ENCODE data around the gene RASA2. TPM values are rescaled to one million over a fixed set of nuclear protein-coding genes. Genes with fewer than 3 reads are reported as not detected.

Gene RASA2
- total RNA-seq, 3 donors from 2014 or later: 15.5 to 22.5 (median 21.7) TPM

DNA sequence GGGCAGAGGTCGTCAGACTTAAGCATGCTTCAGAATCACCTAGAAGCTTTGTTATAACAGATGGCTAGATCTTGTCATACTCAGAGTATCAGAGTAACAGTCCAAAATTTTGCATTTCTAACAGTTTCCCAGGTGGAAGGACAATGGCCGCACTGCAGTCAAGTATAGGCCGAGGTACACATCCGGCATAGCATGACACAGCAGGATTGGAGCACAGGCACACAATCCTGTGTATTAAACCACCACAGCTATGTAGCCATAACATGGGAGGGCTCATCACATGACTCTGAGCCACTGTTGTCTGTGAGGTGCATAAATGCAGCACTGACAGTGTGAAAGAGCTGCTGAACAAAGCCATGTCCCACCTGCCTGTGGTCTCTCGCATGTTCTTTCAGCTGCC is 165.5 kb downstream of the RASA2 start:
- ATAC-seq: no peak
- Histone ChIP-seq H3K9me3 (no peaks in the 10 kb centered on the region), H3K4me3 (no peak overlapping the region), H3K36me3 (ENCODE audit: low read depth) (no peaks in the 10 kb centered on the region), H3K4me1 (ENCODE audit: low read depth) (no peaks in the 10 kb centered on the region)
- TF ChIP-seq, protein P1, sequence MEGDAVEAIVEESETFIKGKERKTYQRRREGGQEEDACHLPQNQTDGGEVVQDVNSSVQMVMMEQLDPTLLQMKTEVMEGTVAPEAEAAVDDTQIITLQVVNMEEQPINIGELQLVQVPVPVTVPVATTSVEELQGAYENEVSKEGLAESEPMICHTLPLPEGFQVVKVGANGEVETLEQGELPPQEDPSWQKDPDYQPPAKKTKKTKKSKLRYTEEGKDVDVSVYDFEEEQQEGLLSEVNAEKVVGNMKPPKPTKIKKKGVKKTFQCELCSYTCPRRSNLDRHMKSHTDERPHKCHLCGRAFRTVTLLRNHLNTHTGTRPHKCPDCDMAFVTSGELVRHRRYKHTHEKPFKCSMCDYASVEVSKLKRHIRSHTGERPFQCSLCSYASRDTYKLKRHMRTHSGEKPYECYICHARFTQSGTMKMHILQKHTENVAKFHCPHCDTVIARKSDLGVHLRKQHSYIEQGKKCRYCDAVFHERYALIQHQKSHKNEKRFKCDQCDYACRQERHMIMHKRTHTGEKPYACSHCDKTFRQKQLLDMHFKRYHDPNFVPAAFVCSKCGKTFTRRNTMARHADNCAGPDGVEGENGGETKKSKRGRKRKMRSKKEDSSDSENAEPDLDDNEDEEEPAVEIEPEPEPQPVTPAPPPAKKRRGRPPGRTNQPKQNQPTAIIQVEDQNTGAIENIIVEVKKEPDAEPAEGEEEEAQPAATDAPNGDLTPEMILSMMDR (IDR thresholded peaks at IDR 0.05): no peak
- DNase-seq: no peak
- intact Hi-C loops (cut with DNase I, micrococcal nuclease): no loop called here

DNA sequence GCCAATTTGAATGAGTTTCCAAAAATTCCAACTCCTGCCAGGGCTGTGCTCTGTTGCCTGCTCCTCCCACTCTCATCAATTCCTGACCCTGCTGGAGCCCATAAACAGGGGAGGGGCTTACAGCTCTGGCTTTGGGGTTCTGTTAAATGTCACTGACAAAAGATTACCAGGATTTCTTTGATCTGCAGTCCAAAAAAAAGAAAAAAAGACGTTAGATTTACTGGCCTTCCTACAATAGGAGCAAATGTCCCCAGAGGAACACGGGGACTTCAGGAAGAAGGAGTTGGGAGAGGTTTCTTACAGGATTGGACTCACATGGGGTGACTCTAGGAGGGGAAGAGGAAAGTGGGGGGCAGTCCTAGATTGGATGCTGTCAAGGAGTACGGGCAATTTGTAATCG is 167.0 kb downstream of the RASA2 start:
- no peaks in the 10 kb centered on the region for H3K4me1 ChIP-seq (ENCODE audit: low read depth)
- no peaks in the 10 kb centered on the region for H3K9me3 ChIP-seq
- no peak overlapping the region for H3K4me3 ChIP-seq
- TF ChIP-seq, protein P1 (IDR thresholded peaks at IDR 0.05): no peak
- no peaks in the 10 kb centered on the region for H3K36me3 ChIP-seq (ENCODE audit: low read depth)
- ATAC-seq: no peak
- intact Hi-C loops (cut with DNase I, micrococcal nuclease): no loop called here
- no peak for DNase-seq

GRCh38 chr3:141655801-141656200 is 169.0 kb downstream of the RASA2 start:
- DNase-seq (no peak), ATAC-seq (no peak)
- peaks cover 9% of the 10 kb centered on the region for H3K4me1 ChIP-seq (ENCODE audit: low read depth)
- intact Hi-C loops (cut with DNase I, micrococcal nuclease): no loop called here
- no peak overlapping the region for H3K4me3 ChIP-seq
- TF ChIP-seq, protein P1 (IDR thresholded peaks at IDR 0.05): no peak
- H3K36me3 ChIP-seq (ENCODE audit: low read depth): no peaks in the 10 kb centered on the region
- no peaks in the 10 kb centered on the region for H3K9me3 ChIP-seq

- no peak for ATAC-seq
- Histone ChIP-seq H3K9me3 (no peaks in the 10 kb centered on the region), H3K4me1 (ENCODE audit: low read depth) (peaks cover 9% of the 10 kb centered on the region), H3K36me3 (ENCODE audit: low read depth) (no peaks in the 10 kb centered on the region), H3K4me3 (no peak overlapping the region)
- DNase-seq: no peak
- intact Hi-C loops (cut with DNase I, micrococcal nuclease): no loop called here
- TF ChIP-seq, protein P1 (IDR thresholded peaks at IDR 0.05): no peak
Measured at GRCh38 chr3:141656771-141657170, 169.9 kb downstream of the RASA2 start.

DNA sequence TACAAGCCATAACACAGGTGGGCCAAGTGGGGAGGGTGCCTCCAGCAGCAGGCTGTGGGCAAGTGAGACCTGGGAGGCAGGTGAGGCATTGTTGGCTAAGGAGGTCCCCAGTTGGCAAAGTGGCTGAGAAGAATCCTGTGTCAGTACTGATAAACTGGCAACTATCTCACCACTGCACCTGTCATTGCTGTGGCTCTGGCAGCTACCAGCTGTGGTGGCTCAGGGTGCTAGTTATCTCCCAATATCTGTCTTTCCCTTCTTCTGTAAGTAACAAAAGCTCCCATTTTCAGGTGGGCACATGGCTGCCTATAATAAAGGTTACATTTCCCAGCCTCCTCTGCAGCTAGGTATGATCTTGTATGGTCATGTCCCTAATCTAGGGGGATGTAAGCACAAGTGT is 170.7 kb downstream of the RASA2 start:
- intact Hi-C loops (cut with DNase I, micrococcal nuclease): no loop called here
- no peak overlapping the region for H3K4me3 ChIP-seq
- DNase-seq: no peak
- no peaks in the 10 kb centered on the region for H3K36me3 ChIP-seq (ENCODE audit: low read depth)
- TF ChIP-seq, protein P1 (IDR thresholded peaks at IDR 0.05): no peak
- no peak for ATAC-seq
- H3K9me3 ChIP-seq: no peaks in the 10 kb centered on the region
- H3K4me1 ChIP-seq (ENCODE audit: low read depth): peaks cover 9% of the 10 kb centered on the region

All from mucosa of descending colon (tissue), 3 donors.